ENCODE measurements around the gene ADAMTSL1. TPM values are rescaled to one million over a fixed set of nuclear protein-coding genes. Genes with fewer than 3 reads are reported as not detected.

Gene ADAMTSL1
- total RNA-seq, 1 donor from 2014 or later = 0.56 TPM

GRCh38 chr9:18459962-18460584 lies 13.9 kb upstream of the ADAMTSL1 start:
- ATAC-seq (ENCODE audit: poor library complexity) (no peak), DNase-seq (no peak)
- intact Hi-C loops (cut with DNase I) = no loop called here

GRCh38 chr9:18461496-18461895 lies 12.5 kb upstream of the ADAMTSL1 start:
- intact Hi-C loops (cut with DNase I) = no loop called here

GRCh38 chr9:18463991-18464390 lies 10.0 kb upstream of the ADAMTSL1 start:
- DNase-seq (no peak), ATAC-seq (ENCODE audit: poor library complexity) (no peak)
- intact Hi-C loops (cut with DNase I) = no loop called here

More at GRCh38 chr9:18461496-18461895, 12.5 kb upstream of the ADAMTSL1 start:
- no peak for DNase-seq
- ATAC-seq (ENCODE audit: poor library complexity) = no peak

GRCh38 chr9:18466101-18466500 lies 7.9 kb upstream of the ADAMTSL1 start:
- DNase-seq (no peak), ATAC-seq (ENCODE audit: poor library complexity) (no peak)
- intact Hi-C loops (cut with DNase I) = no loop called here

GRCh38 chr9:18467696-18468095 lies 6.3 kb upstream of the ADAMTSL1 start:
- ATAC-seq (ENCODE audit: poor library complexity) = no peak
- no peak for DNase-seq
- intact Hi-C loops (cut with DNase I) = no loop called here

- DNase-seq = no peak
- ATAC-seq (ENCODE audit: poor library complexity) = no peak
- intact Hi-C loops (cut with DNase I) = no loop called here
These were observed 1.5 kb upstream of the ADAMTSL1 start for GRCh38 chr9:18472435-18472834.

- intact Hi-C loops (cut with DNase I) = no loop called here
- no peak for DNase-seq
- ATAC-seq (ENCODE audit: poor library complexity) = peak; percentile 52
These were observed 1.1 kb upstream of the ADAMTSL1 start for GRCh38 chr9:18472841-18473251.

GRCh38 chr9:18474783-18475182 lies 830 bp downstream of the ADAMTSL1 start:
- DNase-seq (no peak), ATAC-seq (ENCODE audit: poor library complexity) (no peak)
- intact Hi-C loops (cut with DNase I) = no loop called here

- no peak for ATAC-seq (ENCODE audit: poor library complexity)
- intact Hi-C loops (cut with DNase I) = no loop called here
- no peak for DNase-seq
These were observed 3.2 kb downstream of the ADAMTSL1 start for GRCh38 chr9:18477121-18477660.

GRCh38 chr9:18477719-18478118 lies 3.8 kb downstream of the ADAMTSL1 start:
- ATAC-seq (ENCODE audit: poor library complexity) = no peak
- intact Hi-C loops (cut with DNase I) = no loop called here
- DNase-seq = no peak

GRCh38 chr9:18478501-18479361 lies 4.8 kb downstream of the ADAMTSL1 start:
- DNase-seq (no peak), ATAC-seq (ENCODE audit: poor library complexity) (no peak)
- intact Hi-C loops (cut with DNase I) = no loop called here

- intact Hi-C loops (cut with DNase I) = no loop called here
- DNase-seq = no peak
- no peak for ATAC-seq (ENCODE audit: poor library complexity)
These were observed 5.5 kb downstream of the ADAMTSL1 start for GRCh38 chr9:18479405-18479804.

GRCh38 chr9:18480662-18481093 lies 6.7 kb downstream of the ADAMTSL1 start:
- DNase-seq = no peak
- no peak for ATAC-seq (ENCODE audit: poor library complexity)
- intact Hi-C loops (cut with DNase I) = no loop called here

GRCh38 chr9:18482371-18482770 lies 8.4 kb downstream of the ADAMTSL1 start:
- ATAC-seq (ENCODE audit: poor library complexity) = no peak
- intact Hi-C loops (cut with DNase I) = no loop called here
- no peak for DNase-seq

- no peak for DNase-seq
- no peak for ATAC-seq (ENCODE audit: poor library complexity)
- intact Hi-C loops (cut with DNase I) = no loop called here
These were observed 11.8 kb downstream of the ADAMTSL1 start for GRCh38 chr9:18485714-18486113.

- DNase-seq = no peak
- intact Hi-C loops (cut with DNase I) = no loop called here
- no peak for ATAC-seq (ENCODE audit: poor library complexity)
These were observed 13.7 kb downstream of the ADAMTSL1 start for GRCh38 chr9:18487611-18488010.

- no peak for ATAC-seq (ENCODE audit: poor library complexity)
- intact Hi-C loops (cut with DNase I) = no loop called here
- DNase-seq = no peak
These were observed 14.9 kb downstream of the ADAMTSL1 start for GRCh38 chr9:18488886-18489285.

GRCh38 chr9:18489861-18490260 lies 15.9 kb downstream of the ADAMTSL1 start:
- ATAC-seq (ENCODE audit: poor library complexity) (no peak), DNase-seq (no peak)
- intact Hi-C loops (cut with DNase I) = no loop called here

GRCh38 chr9:18490641-18491370 lies 16.9 kb downstream of the ADAMTSL1 start:
- no peak for ATAC-seq (ENCODE audit: poor library complexity)

More at GRCh38 chr9:18490641-18491370, 16.9 kb downstream of the ADAMTSL1 start:
- DNase-seq = no peak
- intact Hi-C loops (cut with DNase I) = no loop called here
